ENCODE results near the gene CDHR4. TPM values are rescaled to one million over a fixed set of nuclear protein-coding genes. Genes with fewer than 3 reads are reported as not detected.
"Not testable (repeated sequence)": the region's sequence is repeated elsewhere in the genome, so short reads cannot be mapped to it uniquely, and the experiment has no call there.

The CDHR4 gene
- total and polyA plus RNA-seq, 7 experiments from 2014 or later: 0.29 to 0.62 (median 0.44) TPM; not detected in 4

DNA sequence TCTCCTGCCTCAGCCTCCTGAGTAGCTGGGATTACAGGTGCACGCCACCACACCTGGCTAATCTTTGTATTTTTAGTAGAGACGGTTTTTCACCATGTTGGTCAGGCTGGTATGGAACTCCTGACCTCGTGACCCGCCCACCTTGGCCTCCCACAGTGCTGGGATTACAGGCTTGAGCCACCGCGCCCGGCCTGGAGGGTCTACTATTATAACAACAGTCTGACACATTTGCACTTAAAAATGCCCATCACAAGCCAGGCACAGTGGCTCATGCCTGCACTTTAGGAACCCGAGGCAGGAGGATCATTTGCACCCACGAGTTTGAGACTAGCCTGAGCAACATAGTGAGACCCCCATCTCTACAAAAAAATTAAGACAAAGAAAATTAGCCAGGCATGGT lies 17.4 kb downstream of the CDHR4 start:
- Mint-ChIP-seq H3K27ac (peak overlapping the region in 2 of 9 donors; percentile 5 to 80), H3K4me3 (peak overlapping the region in 5 of 10 donors; percentile 6 to 61 (median 25)), H3K36me3 (peaks cover 0 to 24% (median 11%) of the 10 kb centered on the region in 5 donors), H3K4me1 (peaks cover 37 to 72% (median 50%) of the 10 kb centered on the region in 7 donors)
- H3K9me3 Mint-ChIP-seq; ATAC-seq; DNase-seq; H3K27ac ChIP-seq (ENCODE audit: low read depth, low read length); H3K9me3 ChIP-seq (ENCODE audit: control insufficient read depth in 2 of 3, low read length in 3 of 3); H3K27me3 ChIP-seq (ENCODE audit: control insufficient read depth in 2 of 2, insufficient read depth in 2 of 2, low read length in 2 of 2); intact Hi-C loops (cut with micrococcal nuclease); H3K27me3 Mint-ChIP-seq; H3K4me3 ChIP-seq (ENCODE audit: low read length): not testable (repeated sequence)
- peaks cover 15 to 19% of the 10 kb centered on the region in 2 donors for H3K4me1 ChIP-seq (ENCODE audit: control insufficient read depth in 2 of 2, insufficient read depth in 2 of 2, low read length in 2 of 2)
- peaks cover 0 to 14% (median 0%) of the 10 kb centered on the region in 3 experiments for H3K36me3 ChIP-seq (ENCODE audit: control insufficient read depth in 2 of 3, insufficient read depth in 3 of 3, low read length in 3 of 3)
- POLR2A ChIA-PET: interaction anchor here (1.3 kb wide), 1 partner anchor 58 kb away, joined by 3 read pairs; the partner anchor contains the start of gene GMPPB
- CTCF ChIA-PET: interaction anchor here (0.7 to 1.5 kb wide), 3 partner anchors 19 to 58 kb away, joined by 3 to 5 read pairs (median 4); no protein-coding TSS in a partner anchor

DNA sequence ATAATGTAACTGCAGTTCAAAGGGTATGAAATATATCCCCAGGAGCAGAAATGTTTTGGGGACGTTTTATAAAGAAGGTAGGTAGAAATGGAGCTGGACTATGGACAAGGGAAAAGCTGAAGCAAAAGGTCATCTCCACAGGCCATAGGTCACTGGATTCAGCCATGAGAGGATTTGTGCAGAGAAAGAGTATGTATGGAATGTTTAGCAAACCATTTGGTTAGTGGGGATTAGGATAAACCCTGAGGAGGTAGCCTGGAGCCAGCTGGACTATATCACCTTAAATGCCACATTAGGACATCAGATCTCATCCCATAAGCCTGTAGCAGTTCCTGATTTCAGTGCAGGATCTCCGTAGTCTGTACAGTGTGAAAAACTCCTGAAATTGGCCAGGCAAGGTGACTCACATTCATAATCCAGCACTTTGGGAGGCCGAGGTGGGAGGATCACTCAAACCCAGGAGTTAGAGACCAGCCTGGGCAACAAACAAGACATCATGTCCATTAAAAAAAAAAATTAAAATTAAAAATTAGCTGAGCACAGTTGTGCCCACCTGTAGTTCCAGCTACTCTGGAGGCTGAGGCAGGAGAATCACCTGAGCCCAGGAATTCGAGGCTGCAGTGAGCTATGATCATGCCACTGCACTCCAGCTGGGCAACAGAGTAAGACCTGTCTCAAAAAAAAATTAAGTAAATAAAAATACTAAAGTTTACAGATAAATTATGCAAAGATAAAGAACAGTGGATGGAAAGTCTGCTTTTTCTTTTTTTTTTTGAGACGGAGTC lies 18.1 kb downstream of the CDHR4 start:
- Histone ChIP-seq H3K27me3 (ENCODE audit: control insufficient read depth in 2 of 2, insufficient read depth in 2 of 2, low read length in 2 of 2) (no peaks in the 10 kb centered on the region), H3K9me3 (ENCODE audit: control insufficient read depth in 2 of 3, low read length in 3 of 3) (no peaks in the 10 kb centered on the region), H3K4me1 (ENCODE audit: control insufficient read depth in 2 of 2, insufficient read depth in 2 of 2, low read length in 2 of 2) (peaks cover 13 to 19% of the 10 kb centered on the region in 2 donors), H3K36me3 (ENCODE audit: control insufficient read depth in 2 of 3, insufficient read depth in 3 of 3, low read length in 3 of 3) (peaks cover 0 to 19% (median 0%) of the 10 kb centered on the region in 3 experiments), H3K27ac (ENCODE audit: low read depth, low read length) (no peak overlapping the region), H3K4me3 (ENCODE audit: low read length) (no peak overlapping the region)
- Mint-ChIP-seq H3K4me1 (peaks cover 32 to 68% (median 48%) of the 10 kb centered on the region in 7 donors), H3K27ac (peak overlapping the region in 2 of 9 donors; percentile 58 to 72), H3K36me3 (peaks cover 0 to 24% (median 14%) of the 10 kb centered on the region in 5 donors), H3K4me3 (peak overlapping the region in 4 of 10 donors; percentile 10 to 65 (median 22)), H3K27me3 (no peaks in the 10 kb centered on the region), H3K9me3 (no peaks in the 10 kb centered on the region)
- DNase-seq (no peak), ATAC-seq (no peak)
- CTCF ChIA-PET: interaction anchor here (0.7 to 1.5 kb wide), 3 partner anchors 20 to 59 kb away, joined by 3 to 5 read pairs (median 4); no protein-coding TSS in a partner anchor
- intact Hi-C loops (cut with micrococcal nuclease): no loop called here
- POLR2A ChIA-PET: interaction anchor here (1.1 to 1.3 kb wide), 2 partner anchors 32 to 57 kb away, joined by 3 read pairs; partner anchors contain the start of genes GMPPB and UBA7

- H3K4me3 ChIP-seq (ENCODE audit: low read length); H3K27me3 ChIP-seq (ENCODE audit: control insufficient read depth in 2 of 2, insufficient read depth in 2 of 2, low read length in 2 of 2); ATAC-seq; H3K27ac ChIP-seq (ENCODE audit: low read depth, low read length); H3K9me3 ChIP-seq (ENCODE audit: control insufficient read depth in 2 of 3, low read length in 3 of 3); H3K9me3 Mint-ChIP-seq; DNase-seq; H3K27me3 Mint-ChIP-seq; intact Hi-C loops (cut with micrococcal nuclease); CTCF ChIA-PET: not testable (repeated sequence)
- H3K27ac Mint-ChIP-seq: peak overlapping the region in 3 of 9 donors; percentile 63 to 76 (median 72)
- H3K4me1 Mint-ChIP-seq: peaks cover 32 to 69% (median 51%) of the 10 kb centered on the region in 7 donors
- POLR2A ChIA-PET: interaction anchor here (1.1 to 1.3 kb wide), 2 partner anchors 32 to 57 kb away, joined by 3 read pairs; partner anchors contain the start of genes GMPPB and UBA7
- Histone ChIP-seq H3K4me1 (ENCODE audit: control insufficient read depth in 2 of 2, insufficient read depth in 2 of 2, low read length in 2 of 2) (peaks cover 13 to 19% of the 10 kb centered on the region in 2 donors), H3K36me3 (ENCODE audit: control insufficient read depth in 2 of 3, insufficient read depth in 3 of 3, low read length in 3 of 3) (peaks cover 0 to 15% (median 0%) of the 10 kb centered on the region in 3 experiments)
- peak overlapping the region in 6 of 10 donors; percentile 13 to 70 (median 44) for H3K4me3 Mint-ChIP-seq
- H3K36me3 Mint-ChIP-seq: peaks cover 0 to 24% (median 16%) of the 10 kb centered on the region in 5 donors
Measured at GRCh38 chr3:49780975-49781365, 18.7 kb downstream of the CDHR4 start.

GRCh38 chr3:49780080-49780974 lies 19.3 kb downstream of the CDHR4 start:
- no peaks in the 10 kb centered on the region for H3K27me3 ChIP-seq (ENCODE audit: control insufficient read depth in 2 of 2, insufficient read depth in 2 of 2, low read length in 2 of 2)
- Mint-ChIP-seq H3K4me1 (peaks cover 27 to 69% (median 54%) of the 10 kb centered on the region in 7 donors), H3K9me3 (no peaks in the 10 kb centered on the region), H3K27me3 (no peaks in the 10 kb centered on the region), H3K27ac (peak overlapping the region in 8 of 9 donors; percentile 32 to 79 (median 68)), H3K36me3 (peaks cover 0 to 20% (median 18%) of the 10 kb centered on the region in 5 donors), H3K4me3 (peak overlapping the region in 9 of 10 donors; percentile 4 to 81 (median 41))
- POLR2A ChIA-PET: no interaction called here
- H3K27ac ChIP-seq (ENCODE audit: low read depth, low read length): no peak overlapping the region
- H3K9me3 ChIP-seq (ENCODE audit: control insufficient read depth in 2 of 3, low read length in 3 of 3): no peaks in the 10 kb centered on the region
- H3K4me3 ChIP-seq (ENCODE audit: low read length): no peak overlapping the region
- peaks cover 13 to 18% of the 10 kb centered on the region in 2 donors for H3K4me1 ChIP-seq (ENCODE audit: control insufficient read depth in 2 of 2, insufficient read depth in 2 of 2, low read length in 2 of 2)
- CTCF ChIA-PET: no interaction called here
- ATAC-seq (no peak), DNase-seq (peak in 1 of 9 donors; percentile 17)
- intact Hi-C loops (cut with micrococcal nuclease): no loop called here
- H3K36me3 ChIP-seq (ENCODE audit: control insufficient read depth in 2 of 3, insufficient read depth in 3 of 3, low read length in 3 of 3): peaks cover 0 to 14% (median 0%) of the 10 kb centered on the region in 3 experiments

DNA sequence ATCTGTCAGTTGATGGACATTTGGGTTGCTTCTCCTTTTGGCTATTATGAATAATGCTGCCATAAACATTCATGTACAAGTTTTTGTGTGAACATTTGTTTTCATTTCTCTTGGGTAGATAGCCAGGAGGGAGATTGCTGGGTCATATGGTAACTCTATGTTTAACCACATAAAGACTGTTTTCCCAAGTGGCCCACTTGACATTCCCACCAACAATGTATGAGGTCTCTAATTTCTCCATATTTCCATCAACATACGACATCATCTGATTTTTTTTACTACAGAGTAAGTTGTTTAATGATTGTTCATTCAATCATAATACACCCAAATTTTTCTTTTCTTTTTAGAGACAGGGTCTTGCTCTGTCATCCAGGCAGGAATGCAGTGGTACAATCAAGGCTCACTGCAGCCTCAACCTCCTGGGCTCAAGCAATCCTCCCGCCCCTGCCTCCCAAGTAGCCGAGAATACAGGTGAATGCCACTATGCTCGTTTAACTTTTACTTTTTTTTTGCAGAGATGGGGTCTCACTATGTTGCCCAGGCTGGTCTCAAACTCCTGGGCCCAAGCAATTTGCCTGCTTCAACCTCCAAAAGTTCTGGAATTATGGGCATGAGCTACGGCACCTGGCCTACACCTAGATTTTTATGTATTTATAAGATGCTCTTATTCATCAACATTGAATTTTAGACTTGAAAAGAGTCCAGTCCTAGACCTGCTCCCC lies 20.2 kb downstream of the CDHR4 start:
- no peak overlapping the region for H3K27ac ChIP-seq (ENCODE audit: low read depth, low read length)
- peaks cover 11 to 12% of the 10 kb centered on the region in 2 donors for H3K4me1 ChIP-seq (ENCODE audit: control insufficient read depth in 2 of 2, insufficient read depth in 2 of 2, low read length in 2 of 2)
- Mint-ChIP-seq H3K27me3 (no peaks in the 10 kb centered on the region), H3K4me1 (peaks cover 25 to 69% (median 55%) of the 10 kb centered on the region in 7 donors), H3K4me3 (peak overlapping the region in 7 of 10 donors; percentile 4 to 81 (median 21)), H3K9me3 (no peaks in the 10 kb centered on the region), H3K27ac (peak overlapping the region in 7 of 9 donors; percentile 32 to 79 (median 63)), H3K36me3 (peaks cover 0 to 20% (median 18%) of the 10 kb centered on the region in 5 donors)
- H3K4me3 ChIP-seq (ENCODE audit: low read length): no peak overlapping the region
- POLR2A ChIA-PET: no interaction called here
- H3K27me3 ChIP-seq (ENCODE audit: control insufficient read depth in 2 of 2, insufficient read depth in 2 of 2, low read length in 2 of 2): no peaks in the 10 kb centered on the region
- CTCF ChIA-PET: no interaction called here
- intact Hi-C loops (cut with micrococcal nuclease): no loop called here
- no peaks in the 10 kb centered on the region for H3K9me3 ChIP-seq (ENCODE audit: control insufficient read depth in 2 of 3, low read length in 3 of 3)
- H3K36me3 ChIP-seq (ENCODE audit: control insufficient read depth in 2 of 3, insufficient read depth in 3 of 3, low read length in 3 of 3): peaks cover 0 to 14% (median 0%) of the 10 kb centered on the region in 3 experiments
- ATAC-seq (no peak), DNase-seq (no peak)

Data from naive thymus-derived CD4-positive, alpha-beta T cell (primary cell).